Muscle of back (tissue), 11 donors: ENCODE measurements around the gene COMT. TPM values are rescaled to one million over a fixed set of nuclear protein-coding genes. Genes with fewer than 3 reads are reported as not detected.

Experiments
- DNase-seq, 3 donors: peaks; one replicate each; pipeline versions ENCODE4 v3.0.0 to v3.0.0-alpha.2; 2013
- polyA plus RNA-seq, 10 donors: library from polyadenylated mRNA; unstranded; fragments of 120-200 nt; gene quantifications; one replicate each; pipeline ENCODE4 v1.2.1, GENCODE V29; 2013; ENCODE audit not compliant: insufficient read length in 10 of 10

The COMT gene
- polyA plus RNA-seq, 10 donors, result 56.2 to 83.9 (median 69.6) TPM

GRCh38 chr22:19966908-19967750 lies 25.6 kb downstream of the COMT start:
- DNase-seq, result no peak

- no peak for DNase-seq
Observed at GRCh38 chr22:19967850-19968449, 26.4 kb downstream of the COMT start.

- DNase-seq, result no peak
Observed at GRCh38 chr22:19968450-19968891, 26.9 kb downstream of the COMT start.

- DNase-seq, result no peak
Observed at GRCh38 chr22:19969141-19969928, 27.8 kb downstream of the COMT start.

DNA sequence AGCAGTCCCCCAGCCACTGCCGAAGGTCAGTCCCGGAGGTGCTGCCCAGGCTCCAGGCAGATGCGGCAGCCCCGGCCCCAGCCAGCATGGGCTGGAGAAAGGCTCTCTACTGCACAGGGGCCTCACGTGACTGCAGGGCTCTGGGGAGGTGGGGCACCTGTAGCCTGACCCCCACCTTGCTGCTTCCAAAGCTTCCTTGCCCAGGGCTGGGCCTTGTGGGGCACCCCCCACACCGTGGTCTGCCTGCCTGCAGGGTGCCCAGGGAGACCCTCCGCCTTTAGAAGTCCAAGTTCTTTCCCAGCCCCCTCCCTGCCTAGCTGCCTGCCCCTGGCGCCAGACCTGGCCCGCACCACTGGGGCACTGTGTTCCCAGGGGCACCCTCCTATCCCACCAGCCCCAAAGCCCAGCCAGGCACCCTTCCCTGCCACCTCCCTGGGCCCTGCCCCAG lies 28.5 kb downstream of the COMT start:
- no peak for DNase-seq

DNA sequence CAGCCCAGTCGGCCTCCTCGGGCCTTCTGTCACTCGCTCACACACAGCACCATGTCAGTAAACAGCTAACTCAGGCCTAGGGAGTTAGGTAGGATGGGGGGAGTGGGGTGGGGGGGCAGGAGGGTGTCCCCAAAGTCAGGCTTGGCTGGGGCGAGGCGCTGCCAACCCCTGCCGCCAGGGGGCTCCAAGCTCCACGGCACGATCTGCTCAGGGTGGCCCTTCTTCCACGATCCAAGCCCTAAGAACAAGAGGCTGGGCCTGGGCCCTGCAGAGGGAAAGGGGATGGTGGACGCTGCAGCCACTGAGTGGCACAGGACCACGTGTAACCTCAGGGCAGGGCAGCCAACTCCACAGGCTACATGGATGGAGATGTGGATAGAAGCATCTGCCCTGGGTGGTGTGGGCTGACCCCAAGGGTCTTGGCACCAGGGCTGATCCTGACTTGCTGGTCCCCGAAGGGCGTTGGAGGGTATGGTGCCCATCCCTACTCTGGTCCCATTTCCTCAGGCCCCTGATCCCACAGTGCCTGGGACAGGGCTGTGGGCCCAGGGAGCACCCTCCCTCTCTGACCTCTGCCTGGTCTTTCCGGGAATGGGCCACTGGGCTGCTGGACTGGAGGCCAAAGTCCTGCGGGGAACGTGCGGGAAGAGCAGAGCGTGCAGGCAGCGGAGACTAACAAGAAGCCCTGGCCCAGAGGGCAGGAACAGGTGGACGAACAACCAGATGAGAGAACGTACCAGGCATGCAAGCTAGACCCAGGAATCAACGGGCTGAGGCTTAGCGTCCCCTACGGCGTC lies 29.1 kb downstream of the COMT start:
- DNase-seq, result peak in 2 of 3 donors; percentile 66 to 81

- DNase-seq, result no peak
Observed at GRCh38 chr22:19971276-19972124, 29.9 kb downstream of the COMT start.

DNA sequence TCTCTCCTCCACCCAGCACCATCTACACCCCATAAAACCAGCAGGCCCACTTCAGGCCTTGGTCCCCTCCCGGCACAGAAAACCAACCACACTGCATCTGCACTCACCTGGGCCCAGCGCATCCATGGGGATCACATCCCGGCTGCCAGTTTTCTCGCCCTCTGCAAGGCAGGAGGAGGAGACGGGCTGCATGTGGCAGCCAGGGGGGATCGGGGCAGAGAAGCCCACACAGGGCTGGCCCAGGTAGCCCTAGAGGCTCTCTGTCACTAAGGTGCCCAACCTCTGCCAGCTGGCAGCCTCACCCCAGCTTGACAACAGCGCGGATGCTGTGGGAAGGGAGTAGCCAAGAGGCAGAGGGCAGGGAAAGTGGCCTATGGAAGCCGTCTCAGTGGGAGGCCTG lies 30.7 kb downstream of the COMT start:
- DNase-seq, result no peak

DNA sequence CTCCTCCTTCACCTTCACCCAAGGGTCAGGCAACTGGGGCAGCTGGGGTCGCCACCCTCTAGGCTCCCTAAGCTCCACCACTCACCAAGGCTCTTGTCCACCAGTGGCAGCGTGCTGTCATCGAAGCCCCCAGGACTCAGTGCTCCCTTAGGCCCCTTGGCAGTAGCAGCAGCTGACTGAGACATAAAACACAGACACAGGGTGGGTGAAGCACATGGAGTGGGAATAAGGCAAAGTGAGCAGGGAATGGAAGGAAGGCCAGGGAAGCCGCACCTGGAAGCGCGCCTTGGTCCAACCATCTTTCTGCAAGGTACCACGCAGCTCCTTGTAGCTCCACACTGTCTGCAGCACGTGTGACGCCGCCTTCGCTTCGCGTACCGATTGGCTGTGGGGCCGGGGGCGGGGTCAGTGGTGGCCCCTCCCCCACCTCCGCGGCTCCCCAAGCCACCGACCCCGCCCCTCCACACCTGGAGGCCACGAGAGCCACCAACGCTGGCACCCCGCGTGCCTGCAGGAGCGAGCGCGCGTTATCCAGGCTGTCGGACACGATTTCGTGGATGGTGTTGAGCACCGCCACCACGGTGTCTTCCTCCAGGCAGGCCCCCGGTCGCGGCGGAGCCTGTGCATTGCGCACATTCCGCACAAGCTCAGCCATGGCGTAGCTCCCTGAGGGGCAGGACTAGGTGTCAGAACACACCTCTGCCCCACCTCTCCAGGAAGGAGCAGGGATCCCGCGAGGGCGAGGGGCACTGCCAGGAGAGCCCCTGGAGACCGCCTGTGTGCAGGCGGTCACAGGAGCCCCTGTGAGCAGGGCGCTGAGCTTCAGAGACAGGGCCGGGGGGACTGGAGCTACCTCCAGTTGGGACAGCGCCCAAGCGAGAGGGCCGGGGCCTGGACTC lies 31.3 kb downstream of the COMT start:
- no peak for DNase-seq

DNA sequence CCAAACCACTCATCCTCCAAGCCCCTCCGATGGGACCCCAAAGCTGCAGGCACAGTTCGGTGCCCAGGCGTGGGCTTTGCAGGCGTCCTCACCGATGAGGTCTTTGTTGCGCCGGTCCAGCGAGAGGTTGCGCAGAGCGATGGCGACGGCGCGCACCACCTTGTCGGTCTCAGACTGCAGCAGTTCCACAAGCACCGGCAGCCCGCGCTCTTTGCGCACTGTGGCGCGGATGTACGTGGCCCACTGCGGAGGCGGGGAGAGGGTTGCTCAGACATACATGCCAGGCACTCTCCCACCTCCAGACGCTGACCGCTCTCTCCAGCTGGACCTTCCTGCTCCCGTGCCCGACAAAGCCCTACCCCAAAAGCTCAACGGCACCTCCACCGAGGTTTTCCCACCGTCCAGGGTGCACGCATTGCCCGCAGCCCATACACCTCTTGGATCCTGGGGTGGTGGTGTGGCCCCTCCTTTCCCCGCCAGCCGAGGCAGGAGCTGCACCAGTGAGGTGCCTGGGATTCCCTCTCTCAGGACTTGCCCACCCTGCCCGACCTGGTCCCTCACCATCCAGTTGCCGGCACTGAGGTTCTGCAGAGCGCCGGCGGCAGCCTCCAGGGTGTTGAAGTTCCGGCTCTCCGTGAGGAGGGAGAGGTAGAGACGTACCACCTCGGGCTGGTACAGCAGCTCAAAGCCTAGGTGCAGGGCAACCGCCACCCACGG lies 32.1 kb downstream of the COMT start:
- DNase-seq, result no peak

DNA sequence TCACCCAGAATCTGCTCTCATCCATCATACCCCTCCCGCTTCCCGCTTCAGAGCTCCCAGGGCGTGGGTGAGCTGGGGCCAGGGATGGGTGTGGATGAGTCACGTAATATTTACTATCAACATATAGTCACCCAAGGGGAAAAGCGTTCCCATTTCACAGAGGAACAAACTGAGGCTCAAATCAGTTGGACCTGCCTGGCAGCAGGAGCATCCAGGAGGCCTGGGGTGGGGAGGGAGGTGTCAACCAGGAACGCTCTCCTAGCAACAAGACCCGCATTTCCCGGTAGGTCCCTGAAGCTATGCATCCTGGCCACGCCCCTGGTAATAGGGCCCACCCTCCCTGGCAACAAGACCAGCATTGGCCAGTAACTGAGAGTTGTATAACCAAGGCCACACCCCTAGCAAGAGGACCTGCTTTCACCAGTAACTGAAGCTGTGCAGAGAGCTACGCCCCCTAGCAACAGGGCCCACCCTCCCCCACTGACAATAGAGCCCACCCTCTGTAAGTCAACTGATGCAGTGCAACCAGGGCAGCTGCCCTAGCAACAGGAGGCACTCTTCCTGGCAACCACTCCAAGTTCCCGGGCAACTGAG lies 32.8 kb downstream of the COMT start:
- DNase-seq, result peak in 2 of 3 donors; percentile 53 to 66

DNA sequence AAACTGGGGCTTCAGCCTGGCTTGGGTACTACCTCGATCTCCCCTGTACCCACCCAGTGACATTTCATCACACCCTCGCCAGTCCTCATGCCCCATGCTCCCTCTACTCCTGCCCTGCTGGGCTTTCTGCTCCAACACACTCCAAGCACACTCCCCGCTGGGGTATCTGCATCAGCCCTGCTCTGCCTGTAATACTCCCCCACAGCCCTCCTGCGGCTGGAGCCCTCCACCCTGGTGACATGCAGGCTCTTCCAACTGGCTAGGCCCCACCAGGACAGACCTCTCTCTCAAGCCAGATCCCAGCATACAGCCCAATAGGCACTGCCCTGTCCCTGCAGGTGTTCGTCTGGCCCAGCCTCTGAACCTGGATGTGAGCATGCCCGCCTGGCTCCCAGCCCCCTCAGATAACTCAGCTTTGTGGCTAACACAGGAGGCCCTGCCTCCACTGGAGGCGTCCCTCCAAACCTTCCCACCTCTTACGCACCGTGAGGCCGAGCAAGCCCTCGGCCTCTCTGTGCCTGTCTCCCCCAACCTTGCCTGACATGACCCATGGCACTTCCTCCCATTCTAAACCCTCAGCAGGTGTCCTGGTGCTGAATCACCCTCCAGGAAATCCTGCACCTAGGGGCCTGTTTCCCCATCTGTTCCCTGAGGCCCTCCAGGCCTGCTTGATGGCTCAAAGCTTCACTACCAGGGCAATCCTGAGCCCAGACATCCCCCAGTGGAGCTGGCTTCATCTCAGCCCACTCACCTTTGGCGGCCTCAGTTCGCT lies 33.5 kb downstream of the COMT start:
- DNase-seq, result no peak

DNA sequence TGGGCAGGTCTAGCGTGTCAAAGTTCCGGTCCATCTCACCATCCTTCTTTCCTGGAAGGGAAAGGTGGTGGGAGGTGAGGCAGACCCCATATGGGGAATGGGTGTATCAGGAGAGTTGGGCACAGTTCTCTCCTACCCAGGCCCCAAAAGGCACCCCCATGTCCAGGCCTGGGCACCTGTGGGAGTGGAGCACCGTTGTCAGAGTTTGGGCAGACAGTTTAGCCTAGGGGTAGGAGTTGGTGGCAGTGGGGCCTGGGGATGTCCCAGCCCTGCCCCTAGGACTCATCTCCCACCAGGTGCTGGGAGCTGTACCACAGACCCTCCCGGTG lies 34.1 kb downstream of the COMT start:
- no peak for DNase-seq

- DNase-seq, result no peak
Observed at GRCh38 chr22:19976671-19977070, 35.1 kb downstream of the COMT start.

GRCh38 chr22:19977296-19978243 lies 36.0 kb downstream of the COMT start:
- DNase-seq, result no peak

DNA sequence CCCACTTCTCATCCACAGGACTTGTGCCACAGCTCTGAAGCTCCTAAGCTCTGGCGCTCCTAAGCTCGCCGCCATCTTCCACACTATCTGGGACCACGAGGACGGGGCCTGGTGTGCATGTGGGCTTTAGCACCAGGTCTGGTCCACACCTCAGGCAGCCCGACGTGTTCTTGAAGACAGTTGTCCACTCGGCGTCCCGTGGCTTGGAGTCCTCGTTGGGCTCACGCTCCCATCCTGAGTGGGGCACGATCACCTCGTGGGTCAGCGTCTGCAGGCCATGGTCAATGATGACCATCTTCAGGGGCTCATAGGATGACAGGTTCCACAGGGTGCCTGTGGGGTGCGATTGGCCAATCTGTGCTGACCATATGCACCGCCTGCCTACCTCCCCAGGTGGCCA lies 37.2 kb downstream of the COMT start:
- DNase-seq, result no peak
